Measurements from ENCODE around the gene CNKSR2.

GRCh38 chrX:21666252-21666651, 292.0 kb downstream of the CNKSR2 start:
- TF ChIP-seq POLR2AphosphoS5 (IDR thresholded peaks at IDR 0.05; ENCODE audit: borderline replicate concordance, low read depth, low read length) (no peak), EZH2 (IDR thresholded peaks at IDR 0.05) (no peak)
